HUDEP-2 (cell line): ENCODE data around the gene KCNMA1.
A peak's percentile ranks its signal among the peaks of the same experiment; 100 is the strongest.

Source experiments
- DNase-seq, 76 experiments: peaks; one replicate each; lab custom pipeline; 2025; ENCODE audit not compliant: unreplicated experiment in 76 of 76; lab: John Stamatoyannopoulos, UW

Gene KCNMA1

GRCh38 chr10:76993213-76993612, 644.4 kb downstream of the KCNMA1 start:
- no peak for DNase-seq

- DNase-seq: no peak
These were observed 645.1 kb downstream of the KCNMA1 start for GRCh38 chr10:76992467-76992866.

- DNase-seq: no peak
These were observed 646.0 kb downstream of the KCNMA1 start for GRCh38 chr10:76991621-76992020.

GRCh38 chr10:76990561-76990960, 647.0 kb downstream of the KCNMA1 start:
- no peak for DNase-seq

- DNase-seq: peak in 53 of 76 experiments; percentile 1 to 63 (median 20)
These were observed 652.8 kb downstream of the KCNMA1 start for GRCh38 chr10:76984559-76985443.

GRCh38 chr10:76983624-76984023, 654.0 kb downstream of the KCNMA1 start:
- no peak for DNase-seq

- DNase-seq: no peak
These were observed 654.9 kb downstream of the KCNMA1 start for GRCh38 chr10:76982671-76983070.

- no peak for DNase-seq
These were observed 656.4 kb downstream of the KCNMA1 start for GRCh38 chr10:76981251-76981650.

GRCh38 chr10:76977901-76978300, 659.7 kb downstream of the KCNMA1 start:
- DNase-seq: no peak

- DNase-seq: no peak
These were observed 660.6 kb downstream of the KCNMA1 start for GRCh38 chr10:76977046-76977445.

GRCh38 chr10:76976142-76976541, 661.5 kb downstream of the KCNMA1 start:
- DNase-seq: no peak

- no peak for DNase-seq
These were observed 662.5 kb downstream of the KCNMA1 start for GRCh38 chr10:76975126-76975525.

GRCh38 chr10:76974017-76974691, 663.5 kb downstream of the KCNMA1 start:
- no peak for DNase-seq

GRCh38 chr10:76973091-76974016, 664.3 kb downstream of the KCNMA1 start:
- DNase-seq: no peak

- no peak for DNase-seq
These were observed 665.1 kb downstream of the KCNMA1 start for GRCh38 chr10:76972541-76972940.

GRCh38 chr10:76971547-76972170, 665.9 kb downstream of the KCNMA1 start:
- no peak for DNase-seq

GRCh38 chr10:76970711-76971519, 666.7 kb downstream of the KCNMA1 start:
- DNase-seq: no peak

GRCh38 chr10:76969366-76969948, 668.2 kb downstream of the KCNMA1 start:
- DNase-seq: no peak

- DNase-seq: no peak
These were observed 669.1 kb downstream of the KCNMA1 start for GRCh38 chr10:76968483-76968882.
